GM18507 (cell line): ENCODE measurements around the gene MOK.
A peak's percentile ranks its signal among the peaks of the same experiment; 100 is the strongest.

Experiments used
- DNase-seq: peaks from one replicate; pipeline ENCODE4 v3.0.0; 2011; ENCODE audit warnings: low read depth; ENCODE audit not compliant: insufficient read length; ENCODE audit errors: extremely low spot score
- FAIRE-seq: peaks from 2 replicates; lab custom pipeline; 2011; peaks lifted over from hg19 to GRCh38; lab: Jason Lieb, UNC

Gene MOK

GRCh38 chr14:102213984-102214658 lies 90.8 kb downstream of the MOK start:
- FAIRE-seq (no peak), DNase-seq (no peak)

GRCh38 chr14:102213470-102213869 lies 91.5 kb downstream of the MOK start:
- DNase-seq (no peak), FAIRE-seq (no peak)

GRCh38 chr14:102212845-102213244 lies 92.1 kb downstream of the MOK start:
- FAIRE-seq (no peak), DNase-seq (no peak)

- no peak for DNase-seq
- no peak for FAIRE-seq
Measured at GRCh38 chr14:102212356-102212755, 92.6 kb downstream of the MOK start.

GRCh38 chr14:102211240-102211639 lies 93.7 kb downstream of the MOK start:
- FAIRE-seq = no peak

GRCh38 chr14:102210421-102211042 lies 94.4 kb downstream of the MOK start:
- no peak for FAIRE-seq

More at GRCh38 chr14:102211240-102211639, 93.7 kb downstream of the MOK start:
- no peak for DNase-seq

GRCh38 chr14:102209224-102209966 lies 95.6 kb downstream of the MOK start:
- FAIRE-seq = no peak
- DNase-seq = no peak

More at GRCh38 chr14:102210421-102211042, 94.4 kb downstream of the MOK start:
- DNase-seq = no peak

- DNase-seq (no peak), FAIRE-seq (no peak)
Measured at GRCh38 chr14:102208741-102209140, 96.2 kb downstream of the MOK start.

- DNase-seq = no peak
- no peak for FAIRE-seq
Measured at GRCh38 chr14:102207831-102208365, 97.1 kb downstream of the MOK start.

- no peak for FAIRE-seq
Measured at GRCh38 chr14:102206918-102207317, 98.0 kb downstream of the MOK start.

GRCh38 chr14:102205560-102205959 lies 99.4 kb downstream of the MOK start:
- no peak for FAIRE-seq
- no peak for DNase-seq

More at GRCh38 chr14:102206918-102207317, 98.0 kb downstream of the MOK start:
- DNase-seq = no peak

- no peak for FAIRE-seq
Measured at GRCh38 chr14:102203382-102203781, 101.6 kb downstream of the MOK start.

GRCh38 chr14:102202944-102203343 lies 102.0 kb downstream of the MOK start:
- DNase-seq (no peak), FAIRE-seq (no peak)

More at GRCh38 chr14:102203382-102203781, 101.6 kb downstream of the MOK start:
- DNase-seq = no peak

- FAIRE-seq (no peak), DNase-seq (no peak)
Measured at GRCh38 chr14:102201776-102202175, 103.2 kb downstream of the MOK start.

GRCh38 chr14:102201353-102201738 lies 103.6 kb downstream of the MOK start:
- FAIRE-seq (peak; percentile 48), DNase-seq (no peak)

- no peak for FAIRE-seq
Measured at GRCh38 chr14:102200690-102201352, 104.1 kb downstream of the MOK start.

GRCh38 chr14:102197317-102197853 lies 107.6 kb downstream of the MOK start:
- DNase-seq = no peak
- FAIRE-seq = no peak

More at GRCh38 chr14:102200690-102201352, 104.1 kb downstream of the MOK start:
- DNase-seq = no peak

GRCh38 chr14:102196902-102197230 lies 108.1 kb downstream of the MOK start:
- no peak for FAIRE-seq
- no peak for DNase-seq

GRCh38 chr14:102196039-102196901 lies 108.7 kb downstream of the MOK start:
- no peak for FAIRE-seq
- DNase-seq = no peak
